Ascending aorta (tissue), 2 donors: ENCODE data around the gene NPY. TPM values are rescaled to one million over a fixed set of nuclear protein-coding genes. Genes with fewer than 3 reads are reported as not detected.
"Not testable (repeated sequence)": the region's sequence is repeated elsewhere in the genome, so short reads cannot be mapped to it uniquely, and the experiment has no call there.

Experiments
- DNase-seq, 2 donors: peaks; one replicate each; pipeline ENCODE4 v3.0.0-alpha.2; 2019; ENCODE audit warnings: low spot score in 2 of 2
- H3K27ac ChIP-seq, 2 donors: fragments of 200-600 bp; sonication (generic); one replicate each; pipeline ENCODE4 v1.5.1; 2016 to 2017; ENCODE audit warnings: mild to moderate bottlenecking in 1 of 2
- H3K27me3 ChIP-seq: fragments of 200-600 bp; sonication (generic); one replicate; pipeline ENCODE4 v1.5.1; 2017
- H3K36me3 ChIP-seq, 2 donors: fragments of 200-600 bp; sonication (generic); one replicate each; pipeline ENCODE4 v1.5.1; 2016
- H3K4me1 ChIP-seq, 2 donors: fragments of 200-600 bp; sonication (generic); one replicate each; pipeline ENCODE4 v1.5.1; 2016 to 2017; ENCODE audit warnings: mild to moderate bottlenecking in 1 of 2
- H3K4me3 ChIP-seq, 2 donors: fragments of 200-600 bp; sonication (generic); one replicate each; pipeline ENCODE4 v1.5.1; 2016 to 2017; ENCODE audit warnings: mild to moderate bottlenecking in 1 of 2
- H3K9me3 ChIP-seq, 2 donors: fragments of 200-600 bp; sonication (generic); one replicate each; pipeline ENCODE4 v1.5.1; 2016
- intact Hi-C: fragments of 100-400 bp; cut with DNase I; formaldehyde crosslinking; loops from one replicate; pipeline ENCODE4 v1.15.1; 2023
- total RNA-seq: library from RNA; depleted of rRNA; stranded (reverse); fragments of >200 nt; gene quantifications from one replicate; pipeline ENCODE4 v1.1.0, GENCODE V29; 2016
- TF ChIP-seq, protein P1 (sequence below), 3 experiments: fragments of 200-600 bp in 2 of 3; fragments of 450-650 bp in 1 of 3; sonication (generic) in 2 of 3; IDR thresholded peaks; one replicate each; pipeline ENCODE4 v1.5.1; 2016 to 2019; ENCODE audit warnings: antibody characterized with exemption in 3 of 3, mild to moderate bottlenecking in 1 of 3, moderate library complexity in 1 of 3

NPY gene
- total RNA-seq, 1 donor from 2014 or later = not detected

DNA sequence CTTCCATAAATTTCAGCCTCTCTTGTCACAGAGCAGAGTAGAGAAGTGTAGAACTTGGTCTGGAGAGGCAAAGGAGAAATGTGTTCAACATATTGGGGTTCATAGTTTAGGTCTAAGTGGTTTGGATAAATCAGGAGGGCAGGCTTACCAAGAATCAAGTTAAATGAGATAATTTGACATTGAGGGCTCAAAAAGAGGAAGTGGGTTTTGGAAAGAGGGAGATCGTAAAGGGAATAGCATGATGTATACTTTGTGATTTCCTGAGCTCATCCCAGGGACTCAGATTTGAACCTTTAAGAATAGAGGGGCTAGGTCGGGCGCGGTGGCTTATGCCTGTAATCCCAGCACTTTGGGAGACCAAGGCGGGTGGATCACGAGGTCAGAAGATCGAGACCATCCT lies 34.7 kb upstream of the NPY start:
- no peak overlapping the region for H3K4me3 ChIP-seq
- no peak for DNase-seq
- H3K27ac ChIP-seq = no peak overlapping the region
- H3K4me1 ChIP-seq = no peaks in the 10 kb centered on the region
- H3K27me3 ChIP-seq = no peaks in the 10 kb centered on the region
- H3K9me3 ChIP-seq = peaks cover 6 to 11% of the 10 kb centered on the region in 2 donors
- TF ChIP-seq, protein P1, sequence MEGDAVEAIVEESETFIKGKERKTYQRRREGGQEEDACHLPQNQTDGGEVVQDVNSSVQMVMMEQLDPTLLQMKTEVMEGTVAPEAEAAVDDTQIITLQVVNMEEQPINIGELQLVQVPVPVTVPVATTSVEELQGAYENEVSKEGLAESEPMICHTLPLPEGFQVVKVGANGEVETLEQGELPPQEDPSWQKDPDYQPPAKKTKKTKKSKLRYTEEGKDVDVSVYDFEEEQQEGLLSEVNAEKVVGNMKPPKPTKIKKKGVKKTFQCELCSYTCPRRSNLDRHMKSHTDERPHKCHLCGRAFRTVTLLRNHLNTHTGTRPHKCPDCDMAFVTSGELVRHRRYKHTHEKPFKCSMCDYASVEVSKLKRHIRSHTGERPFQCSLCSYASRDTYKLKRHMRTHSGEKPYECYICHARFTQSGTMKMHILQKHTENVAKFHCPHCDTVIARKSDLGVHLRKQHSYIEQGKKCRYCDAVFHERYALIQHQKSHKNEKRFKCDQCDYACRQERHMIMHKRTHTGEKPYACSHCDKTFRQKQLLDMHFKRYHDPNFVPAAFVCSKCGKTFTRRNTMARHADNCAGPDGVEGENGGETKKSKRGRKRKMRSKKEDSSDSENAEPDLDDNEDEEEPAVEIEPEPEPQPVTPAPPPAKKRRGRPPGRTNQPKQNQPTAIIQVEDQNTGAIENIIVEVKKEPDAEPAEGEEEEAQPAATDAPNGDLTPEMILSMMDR (IDR thresholded peaks at IDR 0.05) = no peak
- no peaks in the 10 kb centered on the region for H3K36me3 ChIP-seq
- intact Hi-C loops = no loop called here

DNA sequence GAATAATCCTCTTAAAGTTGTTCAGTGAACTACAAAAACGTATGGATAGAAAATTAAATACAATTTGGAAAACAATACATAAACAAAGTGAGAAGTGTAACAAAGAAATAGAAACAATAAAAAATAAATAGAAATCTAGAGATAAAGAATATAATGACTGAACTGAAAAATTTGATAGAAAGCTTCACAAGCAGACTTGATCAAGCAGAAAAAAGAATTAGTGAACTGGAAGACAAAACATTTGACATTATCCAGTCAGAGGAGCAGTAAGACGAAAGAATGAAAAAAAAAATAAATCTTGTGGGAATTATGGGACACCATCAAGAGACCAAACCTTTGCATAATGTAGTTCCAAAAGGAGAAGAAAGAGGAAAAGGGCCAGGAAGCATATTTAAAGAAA lies 32.4 kb upstream of the NPY start:
- intact Hi-C loops = no loop called here
- TF ChIP-seq, protein P1 (IDR thresholded peaks at IDR 0.05) = no peak
- no peaks in the 10 kb centered on the region for H3K36me3 ChIP-seq
- no peak overlapping the region for H3K4me3 ChIP-seq
- no peak overlapping the region for H3K27ac ChIP-seq
- no peaks in the 10 kb centered on the region for H3K4me1 ChIP-seq
- no peaks in the 10 kb centered on the region for H3K27me3 ChIP-seq
- peaks cover 6 to 11% of the 10 kb centered on the region in 2 donors for H3K9me3 ChIP-seq
- no peak for DNase-seq

DNA sequence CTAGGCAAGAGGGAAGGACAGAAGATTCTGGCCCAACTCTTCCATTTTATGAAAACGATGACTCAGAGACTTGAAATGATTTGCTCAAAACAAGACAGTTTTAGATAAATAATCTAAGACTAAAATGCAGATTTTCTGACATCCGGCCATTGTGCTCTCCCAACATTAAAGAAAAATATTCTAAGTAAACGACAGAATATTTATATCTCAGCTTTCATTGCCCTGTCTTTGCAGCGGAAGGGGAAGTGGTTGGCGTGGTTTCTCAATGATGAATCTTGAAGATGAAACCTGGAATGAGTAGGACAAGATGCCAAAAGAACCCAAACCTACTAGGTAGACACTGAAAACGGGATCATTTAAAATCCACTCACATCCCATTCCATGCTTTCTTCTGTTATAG lies 28.9 kb upstream of the NPY start:
- Histone ChIP-seq H3K9me3 (peaks cover 6 to 11% of the 10 kb centered on the region in 2 donors), H3K4me3 (no peak overlapping the region), H3K27ac (no peak overlapping the region), H3K4me1 (no peaks in the 10 kb centered on the region), H3K27me3 (no peaks in the 10 kb centered on the region), H3K36me3 (no peaks in the 10 kb centered on the region)
- DNase-seq = no peak
- intact Hi-C loops = no loop called here
- TF ChIP-seq, protein P1 (IDR thresholded peaks at IDR 0.05) = no peak

DNA sequence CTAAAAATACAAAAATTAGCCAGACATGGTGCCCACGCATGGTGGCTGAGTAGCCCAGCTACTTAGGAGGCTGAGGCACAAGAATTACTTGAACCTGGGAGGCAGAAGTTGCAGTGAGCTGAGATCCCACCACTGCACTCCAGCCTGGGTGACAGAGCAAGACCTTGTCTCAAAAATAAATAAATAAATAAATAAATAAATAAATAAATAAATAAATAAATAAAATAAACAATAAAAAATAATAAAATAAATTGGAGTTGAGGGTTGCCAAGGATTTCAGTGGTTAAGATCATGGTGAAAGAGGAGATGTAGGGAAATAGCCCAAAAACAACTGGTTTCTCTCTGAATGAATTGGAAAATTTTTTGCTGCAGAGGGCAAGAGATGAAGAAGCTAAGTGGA lies 25.7 kb upstream of the NPY start:
- H3K9me3 ChIP-seq, H3K27ac ChIP-seq, H3K4me3 ChIP-seq, intact Hi-C loops, H3K36me3 ChIP-seq, H3K27me3 ChIP-seq, DNase-seq, H3K4me1 ChIP-seq: not testable (repeated sequence)

DNA sequence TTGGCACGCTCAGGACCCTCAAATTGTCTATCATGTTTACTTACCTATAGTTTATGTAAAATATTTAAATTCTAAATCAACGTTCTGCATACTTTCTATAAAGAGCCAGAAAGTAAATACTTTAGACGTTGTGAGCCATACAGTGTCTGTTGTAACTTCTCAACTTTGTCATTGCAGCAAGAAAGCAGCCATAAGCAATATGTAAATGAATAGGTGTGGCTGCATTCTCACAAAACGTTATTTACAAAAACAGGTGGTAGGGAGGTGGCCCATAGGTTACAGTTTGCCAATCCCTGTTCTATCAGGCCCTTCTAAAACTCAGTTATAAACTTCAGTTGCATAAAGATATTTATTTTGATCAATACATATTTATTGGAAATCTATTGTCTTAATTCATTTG lies 12.1 kb upstream of the NPY start:
- Histone ChIP-seq H3K9me3 (no peaks in the 10 kb centered on the region), H3K4me3 (no peak overlapping the region), H3K27ac (no peak overlapping the region), H3K27me3 (no peaks in the 10 kb centered on the region), H3K4me1 (no peaks in the 10 kb centered on the region), H3K36me3 (no peaks in the 10 kb centered on the region)
- TF ChIP-seq, protein P1 (IDR thresholded peaks at IDR 0.05) = no peak
- DNase-seq = no peak
- intact Hi-C loops = no loop called here

DNA sequence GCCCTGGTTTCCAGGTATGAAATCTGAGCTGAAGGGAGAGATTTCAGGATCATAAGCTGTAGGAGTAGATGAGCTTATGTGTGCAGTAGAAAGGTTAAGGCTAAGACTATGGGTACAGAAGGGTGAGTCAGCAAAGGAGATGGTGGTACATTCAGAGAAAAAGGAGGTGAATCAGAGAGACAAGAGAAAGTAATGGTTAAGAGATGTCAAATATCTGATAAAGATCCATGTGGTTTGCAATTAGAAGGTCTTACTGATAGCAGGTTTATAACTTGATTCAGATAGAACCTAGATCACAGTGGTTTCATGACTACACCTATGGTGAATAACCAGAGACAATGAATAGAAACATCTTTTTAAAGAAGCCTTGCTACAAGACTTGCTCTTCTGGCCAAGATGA lies 4.5 kb upstream of the NPY start:
- intact Hi-C loops = no loop called here
- TF ChIP-seq, protein P1 (IDR thresholded peaks at IDR 0.05) = no peak
- Histone ChIP-seq H3K9me3 (no peaks in the 10 kb centered on the region), H3K36me3 (no peaks in the 10 kb centered on the region), H3K27me3 (no peaks in the 10 kb centered on the region), H3K27ac (no peak overlapping the region), H3K4me3 (no peak overlapping the region), H3K4me1 (no peaks in the 10 kb centered on the region)
- no peak for DNase-seq
